ENCODE measurements around the gene C11orf68. TPM values are rescaled to one million over a fixed set of nuclear protein-coding genes. Genes with fewer than 3 reads are reported as not detected.

The C11orf68 gene
- total and polyA plus RNA-seq, 2 of the 8 experiments (the other 6 are each of a cell fraction or from before 2014, with no cell fraction given) = 24.0 to 51.2 TPM

- TF ChIP-seq BCL11A (IDR thresholded peaks at IDR 0.05; ENCODE audit: low read depth in 2 of 2, low read length in 2 of 2) (no peak), E2F6 (IDR thresholded peaks at IDR 0.05) (no peak), KDM5A (IDR thresholded peaks at IDR 0.05; ENCODE audit: low read length) (no peak), EZH2 (IDR thresholded peaks at IDR 0.05; ENCODE audit: low read depth, low read length, severe bottlenecking) (no peak)
Measured at GRCh38 chr11:65894034-65894591, 24.7 kb downstream of the C11orf68 start (continued).
